ENCODE data around the gene ACSF2. TPM values are rescaled to one million over a fixed set of nuclear protein-coding genes. Genes with fewer than 3 reads are reported as not detected.

The ACSF2 gene
- total and polyA plus RNA-seq, 2 donors (not counting 3 experiments of a cell fraction or from before 2014, with no cell fraction given) = 33.2 to 37.2 TPM

GRCh38 chr17:50428831-50429424 is 2.9 kb downstream of the ACSF2 start:
- FAIRE-seq = no peak
- POLR2A ChIA-PET = interaction anchor here (0.9 kb wide), 1 partner anchor 31 kb away, joined by 3 read pairs; the partner anchor contains the start of gene LRRC59
- no peak overlapping the region for H3K4me3 ChIP-seq (replicated peaks in 1 of 3; ENCODE audit: insufficient read depth in 1 of 3, low read depth in 1 of 3, low read length in 3 of 3)

More at GRCh38 chr17:50428831-50429424, 2.9 kb downstream of the ACSF2 start:
- TF ChIP-seq GATA2 (IDR thresholded peaks at IDR 0.05; ENCODE audit: insufficient read depth, insufficient read length, low read depth, low read length) (no peak), CTCF (IDR thresholded peaks at IDR 0.05; ENCODE audit: extremely low read depth in 1 of 2, insufficient read depth in 1 of 2, low read depth in 1 of 2, low read length in 2 of 2) (no peak), JUN (IDR thresholded peaks at IDR 0.05; ENCODE audit: borderline replicate concordance, insufficient read depth, insufficient read length, low read depth) (no peak), EZH2 (IDR thresholded peaks at IDR 0.05; ENCODE audit: borderline replicate concordance, low read depth, low read length, severe bottlenecking) (no peak), FOS (IDR thresholded peaks at IDR 0.05; ENCODE audit: borderline replicate concordance, insufficient read depth, low read length) (no peak), POLR2A (IDR thresholded peaks at IDR 0.05; ENCODE audit: low read depth, low read length) (no peak), MYC (IDR thresholded peaks at IDR 0.05; ENCODE audit: low read depth, low read length) (no peak), POLR2AphosphoS5 (IDR thresholded peaks at IDR 0.05; ENCODE audit: insufficient read depth, low read depth, low read length) (no peak)
- TF ChIP-seq, protein P1, sequence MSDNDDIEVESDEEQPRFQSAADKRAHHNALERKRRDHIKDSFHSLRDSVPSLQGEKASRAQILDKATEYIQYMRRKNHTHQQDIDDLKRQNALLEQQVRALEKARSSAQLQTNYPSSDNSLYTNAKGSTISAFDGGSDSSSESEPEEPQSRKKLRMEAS (IDR thresholded peaks at IDR 0.05; ENCODE audit: insufficient read depth, insufficient read length) = no peak
- H3K27ac ChIP-seq (ENCODE audit: insufficient read depth, low read depth, low read length) = no peak overlapping the region
- peaks cover 22% of the 10 kb centered on the region for H3K4me1 ChIP-seq (ENCODE audit: control insufficient read depth, extremely low read depth, insufficient read depth, low read length)
- H4K20me1 ChIP-seq (replicated peaks; ENCODE audit: control insufficient read depth, extremely low read depth, insufficient read depth, low read length) = no peaks in the 10 kb centered on the region
- no peak overlapping the region for H3K9ac ChIP-seq (replicated peaks; ENCODE audit: extremely low read depth, insufficient read depth, low read length)
- BruUV-seq (replicated peaks) = no TSS peak
- no peaks in the 10 kb centered on the region for H3K9me1 ChIP-seq (replicated peaks; ENCODE audit: control insufficient read depth, extremely low read depth, insufficient read depth, low read length)
- H2AFZ ChIP-seq (ENCODE audit: low read depth, low read length) = no peak overlapping the region
- no peaks in the 10 kb centered on the region for H3K9me3 ChIP-seq (replicated peaks; ENCODE audit: control insufficient read depth, insufficient read depth, low read length)
- no peaks in the 10 kb centered on the region for H3K27me3 ChIP-seq (ENCODE audit: control insufficient read depth in 2 of 2, insufficient read depth in 2 of 2, low read length in 2 of 2)
- H3K79me2 ChIP-seq (ENCODE audit: control insufficient read depth, insufficient read depth, low read length) = no peaks in the 10 kb centered on the region
- DNase-seq (ENCODE audit: low read depth, low spot score) = no peak
- no peaks in the 10 kb centered on the region for H3K36me3 ChIP-seq (ENCODE audit: control insufficient read depth in 2 of 2, extremely low read depth in 1 of 2, insufficient read depth in 2 of 2, low read length in 2 of 2)
- CTCF ChIA-PET = interaction anchor here (4.4 kb wide), 1 partner anchor 31 kb away, joined by 20 read pairs; the partner anchor contains the start of gene LRRC59
- intact Hi-C loops (cut with micrococcal nuclease) = no loop called here
- dilution Hi-C loops (cut with MboI; ENCODE audit: extremely low pct_ligation_motif_present, low sequenced_read_pairs) = no loop called here
- H3K4me2 ChIP-seq (ENCODE audit: insufficient read depth, low read length) = no peak overlapping the region

Data from endothelial cell of umbilical vein (primary cell).